Endometrial microvascular endothelial cells (primary cell): ENCODE results near the gene CASP8. TPM values are rescaled to one million over a fixed set of nuclear protein-coding genes. Genes with fewer than 3 reads are reported as not detected.
"Not testable (repeated sequence)": the region's sequence is repeated elsewhere in the genome, so short reads cannot be mapped to it uniquely, and the experiment has no call there.

Experiments
- in situ Hi-C: cut with HindIII; loops from 2 replicates; pipeline ENCODE4 v1.10.0; 2017; ENCODE audit warnings: low sequenced_read_pairs, low pct_unique_long_range_greater_than_20kb; ENCODE audit errors: inconsistent ontology term
- total RNA-seq: library from RNA; depleted of rRNA; stranded (reverse); fragments of >200 nt; gene quantifications from one replicate; pipeline ENCODE4 v1.2.3, GENCODE V29; 2015; ENCODE audit errors: inconsistent ontology term

The CASP8 gene
- total RNA-seq, 1 donor from 2014 or later = 32.7 TPM

GRCh38 chr2:201262718-201263117 is 2.4 kb downstream of the CASP8 start:
- in situ Hi-C loops = loop anchor here (25.0 kb wide), 1 partner anchor 100 kb away; the partner anchor contains the start of gene FLACC1

- in situ Hi-C loops = loop anchor here (25.0 kb wide), 1 partner anchor 99 kb away; the partner anchor contains the start of gene FLACC1
These were observed 3.4 kb downstream of the CASP8 start for GRCh38 chr2:201263779-201264178.

- in situ Hi-C loops = loop anchor here (25.0 kb wide), 1 partner anchor 98 kb away; the partner anchor contains the start of gene FLACC1
These were observed 4.3 kb downstream of the CASP8 start for GRCh38 chr2:201264472-201265173.

GRCh38 chr2:201266629-201267028 is 6.3 kb downstream of the CASP8 start:
- in situ Hi-C loops = loop anchor here (25.0 kb wide), 1 partner anchor 96 kb away; the partner anchor contains the start of gene FLACC1

GRCh38 chr2:201267278-201268030 is 7.1 kb downstream of the CASP8 start:
- in situ Hi-C loops = loop anchor here (25.0 kb wide), 1 partner anchor 95 kb away; the partner anchor contains the start of gene FLACC1

- in situ Hi-C loops = loop anchor here (25.0 kb wide), 1 partner anchor 93 kb away; the partner anchor contains the start of gene FLACC1
These were observed 9.4 kb downstream of the CASP8 start for GRCh38 chr2:201269764-201270163.

GRCh38 chr2:201270293-201271001 is 10.1 kb downstream of the CASP8 start:
- in situ Hi-C loops = loop anchor here (25.0 kb wide), 1 partner anchor 92 kb away; the partner anchor contains the start of gene FLACC1

- in situ Hi-C loops = loop anchor here (25.0 kb wide), 1 partner anchor 90 kb away; the partner anchor contains the start of gene FLACC1
These were observed 11.6 kb downstream of the CASP8 start for GRCh38 chr2:201271917-201272316.

GRCh38 chr2:201273330-201273983 is 13.1 kb downstream of the CASP8 start:
- in situ Hi-C loops = loop anchor here (25.0 kb wide), 1 partner anchor 89 kb away; the partner anchor contains the start of gene FLACC1

- in situ Hi-C loops = no loop called here
These were observed 14.7 kb downstream of the CASP8 start for GRCh38 chr2:201275069-201275468.

GRCh38 chr2:201275990-201276389 is 15.7 kb downstream of the CASP8 start:
- in situ Hi-C loops = no loop called here

- in situ Hi-C loops = no loop called here
These were observed 16.2 kb downstream of the CASP8 start for GRCh38 chr2:201276511-201276910.

GRCh38 chr2:201279079-201279478 is 18.7 kb downstream of the CASP8 start:
- in situ Hi-C loops = no loop called here

- in situ Hi-C loops = no loop called here
These were observed 20.1 kb downstream of the CASP8 start for GRCh38 chr2:201280191-201281040.

GRCh38 chr2:201285499-201285898 is 25.2 kb downstream of the CASP8 start:
- in situ Hi-C loops = no loop called here

GRCh38 chr2:201290457-201291148 is 30.3 kb downstream of the CASP8 start:
- in situ Hi-C loops = not testable (repeated sequence)

GRCh38 chr2:201298462-201299052 is 38.2 kb downstream of the CASP8 start:
- in situ Hi-C loops = no loop called here
